Neural cell (in vitro differentiated cells): ENCODE results near the gene GALNT2. TPM values are rescaled to one million over a fixed set of nuclear protein-coding genes. Genes with fewer than 3 reads are reported as not detected.

Source experiments
- H2AFZ ChIP-seq: fragments of 200-600, 300-800 bp; sonication (generic), shearing (Covaris generic); 2 replicates; pipeline ENCODE4 v1.6.0; 2014; ENCODE audit warnings: low read depth, mild to moderate bottlenecking, antibody characterized with exemption, low read length, moderate library complexity
- H3F3A ChIP-seq: fragments of 200-600 bp; shearing (Covaris generic); 2 replicates; pipeline ENCODE4 v1.6.1; 2016; ENCODE audit warnings: mild to moderate bottlenecking, moderate library complexity, mixed read lengths, antibody characterized with exemption, low read length; ENCODE audit not compliant: insufficient read depth, poor library complexity, severe bottlenecking
- H3K27ac ChIP-seq: fragments of 200-600, 300-800 bp; sonication (generic), shearing (Covaris generic); 2 replicates; pipeline ENCODE4 v1.5.1; 2014; ENCODE audit warnings: mild to moderate bottlenecking, low read length, moderate library complexity
- H3K27me3 ChIP-seq: fragments of 300-800, 200-600 bp; sonication (generic), shearing (Covaris generic); 2 replicates; pipeline ENCODE4 v1.6.0; 2014; ENCODE audit warnings: mild to moderate bottlenecking, low read depth, low read length, moderate library complexity; ENCODE audit not compliant: insufficient read depth
- H3K36me3 ChIP-seq: fragments of 300-800, 200-600 bp; sonication (generic), shearing (Covaris generic); 2 replicates; pipeline ENCODE4 v1.5.1; 2014; ENCODE audit warnings: mild to moderate bottlenecking, antibody characterized with exemption, low read length, moderate library complexity; ENCODE audit not compliant: insufficient read depth
- H3K4me2 ChIP-seq: fragments of 300-800, 200-600 bp; sonication (generic), shearing (Covaris generic); 2 replicates; pipeline ENCODE4 v1.6.0; 2014; ENCODE audit warnings: mild to moderate bottlenecking, low read length
- H3K4me3 ChIP-seq: fragments of 300-800, 200-600 bp; sonication (generic), shearing (Covaris generic); 2 replicates; pipeline ENCODE4 v1.5.1; 2014; ENCODE audit warnings: mild to moderate bottlenecking, low read length, moderate library complexity
- H3K79me2 ChIP-seq: fragments of 200-600 bp; shearing (Covaris generic); replicated peaks from 2 replicates; pipeline ENCODE4 v1.6.0; 2014; ENCODE audit warnings: mild to moderate bottlenecking, low read length, moderate library complexity; ENCODE audit not compliant: insufficient read depth
- H3K9ac ChIP-seq: fragments of 300-800, 200-600 bp; sonication (generic), shearing (Covaris generic); 2 replicates; pipeline ENCODE4 v1.6.1; 2016; ENCODE audit warnings: mild to moderate bottlenecking, low read length, mixed read lengths
- H3K9me2 ChIP-seq: fragments of 200-600 bp; shearing (Covaris generic); 2 replicates; pipeline ENCODE4 v1.6.1; 2016; ENCODE audit warnings: mild to moderate bottlenecking, low read length, mixed read lengths; ENCODE audit not compliant: insufficient read depth
- H3K9me3 ChIP-seq: fragments of 200-600, 300-800 bp; sonication (generic), shearing (Covaris generic); 2 replicates; pipeline ENCODE4 v1.6.1; 2016; ENCODE audit warnings: mild to moderate bottlenecking, mixed run types, low read length, moderate library complexity, mixed read lengths
- H4K20me1 ChIP-seq: fragments of 200-600 bp; shearing (Covaris generic); 2 replicates; pipeline ENCODE4 v1.6.1; 2016; ENCODE audit warnings: mild to moderate bottlenecking, mixed run types; ENCODE audit not compliant: insufficient read depth
- EP300 ChIP-seq: fragments of 450-650 bp; conservative IDR thresholded peaks from 2 replicates; pipeline ENCODE4 v1.6.1; 2014; ENCODE audit warnings: antibody characterized with exemption, mild to moderate bottlenecking, moderate library complexity; ENCODE audit not compliant: poor library complexity, severe bottlenecking
- EZH2 ChIP-seq: fragments of 200-600, 300-800 bp; shearing (Covaris generic), sonication (generic); IDR thresholded peaks from 2 replicates; pipeline ENCODE4 v1.6.1; 2014; ENCODE audit warnings: antibody characterized with exemption, low read length, borderline replicate concordance, mild to moderate bottlenecking; ENCODE audit not compliant: insufficient read depth, poor library complexity, severe bottlenecking
- MXI1 ChIP-seq: fragments of 450-650 bp; conservative IDR thresholded peaks from 2 replicates; pipeline ENCODE4 v1.6.1; 2014; ENCODE audit warnings: antibody characterized with exemption, mild to moderate bottlenecking; ENCODE audit not compliant: poor library complexity, severe bottlenecking
- POLR2AphosphoS5 ChIP-seq: IDR thresholded peaks from 2 replicates; pipeline ENCODE4 v1.6.1; 2012
- RAD21 ChIP-seq: fragments of 450-650 bp; conservative IDR thresholded peaks from 2 replicates; pipeline ENCODE4 v1.6.1; 2014; ENCODE audit warnings: antibody characterized with exemption, mild to moderate bottlenecking, moderate library complexity
- SMC3 ChIP-seq: fragments of 450-650 bp; conservative IDR thresholded peaks from 2 replicates; pipeline ENCODE4 v1.6.1; 2014; ENCODE audit warnings: antibody characterized with exemption, mild to moderate bottlenecking, moderate library complexity; ENCODE audit not compliant: poor library complexity
- TAF1 ChIP-seq: IDR thresholded peaks from 2 replicates; pipeline ENCODE4 v1.6.1; 2012; ENCODE audit warnings: low read depth
- polyA plus RNA-seq: library from polyadenylated mRNA; depleted of rRNA; stranded (reverse); fragments of >200 nt; gene quantifications from 2 replicates; pipeline ENCODE4 v1.2.3, GENCODE V29; 2014
- TF ChIP-seq, protein P1 (sequence below): fragments of 450-650 bp; IDR thresholded peaks from 2 replicates; pipeline ENCODE4 v1.5.1; 2014; ENCODE audit warnings: antibody characterized with exemption, mild to moderate bottlenecking, moderate library complexity; ENCODE audit not compliant: poor library complexity, severe bottlenecking
- TF ChIP-seq, protein P2 (sequence below): IDR thresholded peaks from 2 replicates; pipeline ENCODE4 v1.6.1; 2012; ENCODE audit warnings: borderline replicate concordance

GALNT2 gene
- polyA plus RNA-seq, 1 donor from 2014 or later: 38.8 TPM

DNA sequence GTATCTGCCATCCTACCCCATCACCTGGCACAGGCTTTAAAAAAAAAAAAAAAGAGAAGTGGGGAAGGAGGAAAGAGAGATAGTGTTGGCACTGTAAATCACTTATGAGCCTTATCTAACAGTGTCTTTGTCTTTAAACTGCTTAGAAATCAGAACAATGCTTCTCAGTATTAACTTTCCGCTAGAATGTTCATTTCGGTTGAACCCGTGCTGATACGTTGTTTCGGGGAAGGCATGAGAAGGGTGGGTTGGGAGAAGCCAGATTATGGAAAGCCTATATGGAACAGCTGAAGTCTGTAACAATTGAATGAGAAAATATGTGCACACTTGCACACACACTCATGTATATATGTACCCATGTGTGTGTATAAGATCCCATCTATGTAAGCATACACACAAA, 170.8 kb downstream of the GALNT2 start:
- Histone ChIP-seq H3K27ac (peak overlapping the region; percentile 49), H3K9me3 (no peaks in the 10 kb centered on the region), H2AFZ (no peak overlapping the region), H3K4me2 (no peak overlapping the region), H3K79me2 (no peaks in the 10 kb centered on the region), H4K20me1 (no peaks in the 10 kb centered on the region), H3K4me3 (peak overlapping the region; percentile 24), H3K36me3 (no peaks in the 10 kb centered on the region), H3K9ac (no peak overlapping the region), H3K27me3 (no peaks in the 10 kb centered on the region), H3F3A (peaks cover 3% of the 10 kb centered on the region), H3K9me2 (no peaks in the 10 kb centered on the region)
- TF ChIP-seq, protein P1, sequence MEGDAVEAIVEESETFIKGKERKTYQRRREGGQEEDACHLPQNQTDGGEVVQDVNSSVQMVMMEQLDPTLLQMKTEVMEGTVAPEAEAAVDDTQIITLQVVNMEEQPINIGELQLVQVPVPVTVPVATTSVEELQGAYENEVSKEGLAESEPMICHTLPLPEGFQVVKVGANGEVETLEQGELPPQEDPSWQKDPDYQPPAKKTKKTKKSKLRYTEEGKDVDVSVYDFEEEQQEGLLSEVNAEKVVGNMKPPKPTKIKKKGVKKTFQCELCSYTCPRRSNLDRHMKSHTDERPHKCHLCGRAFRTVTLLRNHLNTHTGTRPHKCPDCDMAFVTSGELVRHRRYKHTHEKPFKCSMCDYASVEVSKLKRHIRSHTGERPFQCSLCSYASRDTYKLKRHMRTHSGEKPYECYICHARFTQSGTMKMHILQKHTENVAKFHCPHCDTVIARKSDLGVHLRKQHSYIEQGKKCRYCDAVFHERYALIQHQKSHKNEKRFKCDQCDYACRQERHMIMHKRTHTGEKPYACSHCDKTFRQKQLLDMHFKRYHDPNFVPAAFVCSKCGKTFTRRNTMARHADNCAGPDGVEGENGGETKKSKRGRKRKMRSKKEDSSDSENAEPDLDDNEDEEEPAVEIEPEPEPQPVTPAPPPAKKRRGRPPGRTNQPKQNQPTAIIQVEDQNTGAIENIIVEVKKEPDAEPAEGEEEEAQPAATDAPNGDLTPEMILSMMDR: no peak
- no peak for TF ChIP-seq TAF1
- no peak for TF ChIP-seq POLR2AphosphoS5
- no peak for TF ChIP-seq EZH2
- TF ChIP-seq RAD21: no peak
- TF ChIP-seq EP300: no peak
- no peak for TF ChIP-seq MXI1
- no peak for TF ChIP-seq SMC3
- TF ChIP-seq, protein P2, sequence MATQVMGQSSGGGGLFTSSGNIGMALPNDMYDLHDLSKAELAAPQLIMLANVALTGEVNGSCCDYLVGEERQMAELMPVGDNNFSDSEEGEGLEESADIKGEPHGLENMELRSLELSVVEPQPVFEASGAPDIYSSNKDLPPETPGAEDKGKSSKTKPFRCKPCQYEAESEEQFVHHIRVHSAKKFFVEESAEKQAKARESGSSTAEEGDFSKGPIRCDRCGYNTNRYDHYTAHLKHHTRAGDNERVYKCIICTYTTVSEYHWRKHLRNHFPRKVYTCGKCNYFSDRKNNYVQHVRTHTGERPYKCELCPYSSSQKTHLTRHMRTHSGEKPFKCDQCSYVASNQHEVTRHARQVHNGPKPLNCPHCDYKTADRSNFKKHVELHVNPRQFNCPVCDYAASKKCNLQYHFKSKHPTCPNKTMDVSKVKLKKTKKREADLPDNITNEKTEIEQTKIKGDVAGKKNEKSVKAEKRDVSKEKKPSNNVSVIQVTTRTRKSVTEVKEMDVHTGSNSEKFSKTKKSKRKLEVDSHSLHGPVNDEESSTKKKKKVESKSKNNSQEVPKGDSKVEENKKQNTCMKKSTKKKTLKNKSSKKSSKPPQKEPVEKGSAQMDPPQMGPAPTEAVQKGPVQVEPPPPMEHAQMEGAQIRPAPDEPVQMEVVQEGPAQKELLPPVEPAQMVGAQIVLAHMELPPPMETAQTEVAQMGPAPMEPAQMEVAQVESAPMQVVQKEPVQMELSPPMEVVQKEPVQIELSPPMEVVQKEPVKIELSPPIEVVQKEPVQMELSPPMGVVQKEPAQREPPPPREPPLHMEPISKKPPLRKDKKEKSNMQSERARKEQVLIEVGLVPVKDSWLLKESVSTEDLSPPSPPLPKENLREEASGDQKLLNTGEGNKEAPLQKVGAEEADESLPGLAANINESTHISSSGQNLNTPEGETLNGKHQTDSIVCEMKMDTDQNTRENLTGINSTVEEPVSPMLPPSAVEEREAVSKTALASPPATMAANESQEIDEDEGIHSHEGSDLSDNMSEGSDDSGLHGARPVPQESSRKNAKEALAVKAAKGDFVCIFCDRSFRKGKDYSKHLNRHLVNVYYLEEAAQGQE: no peak

DNA sequence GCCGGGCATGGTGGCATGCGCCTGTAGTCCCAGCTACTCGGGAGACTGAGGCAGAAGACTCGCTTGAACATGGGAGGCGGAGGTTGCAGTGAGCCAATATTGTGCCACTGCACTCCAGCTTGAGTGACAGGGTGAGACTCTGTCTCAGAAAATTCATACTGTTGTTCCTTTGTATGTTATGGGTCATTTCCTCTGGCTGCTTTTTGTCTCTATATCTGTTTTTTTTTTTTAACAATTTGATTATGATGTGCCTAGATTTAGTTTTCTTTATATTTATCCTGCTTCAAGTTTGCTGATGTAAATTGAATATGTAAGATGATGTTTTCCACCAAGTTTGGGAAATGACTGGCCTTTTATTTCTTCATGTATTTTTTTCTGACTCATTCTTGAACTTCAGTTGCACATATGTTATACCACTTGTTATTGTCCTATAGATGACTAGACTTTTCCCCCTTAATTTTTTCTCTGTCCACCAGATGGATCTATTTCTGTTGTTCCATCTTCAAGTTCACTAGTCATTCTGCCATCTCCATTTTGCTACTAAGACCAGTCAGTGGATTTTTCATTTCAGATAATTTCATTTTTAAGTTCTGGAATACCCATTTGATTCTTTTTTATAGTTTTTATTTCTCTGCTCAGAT, 173.5 kb downstream of the GALNT2 start:
- H3K9ac ChIP-seq: no peak overlapping the region
- H3F3A ChIP-seq: peaks cover 3% of the 10 kb centered on the region
- H4K20me1 ChIP-seq: no peaks in the 10 kb centered on the region
- no peaks in the 10 kb centered on the region for H3K27me3 ChIP-seq
- no peak overlapping the region for H2AFZ ChIP-seq
- no peak overlapping the region for H3K4me2 ChIP-seq
- H3K9me2 ChIP-seq: no peaks in the 10 kb centered on the region
- no peaks in the 10 kb centered on the region for H3K36me3 ChIP-seq
- H3K9me3 ChIP-seq: no peaks in the 10 kb centered on the region
- no peak for TF ChIP-seq MXI1
- TF ChIP-seq RAD21: no peak
- TF ChIP-seq POLR2AphosphoS5: no peak
- no peak for TF ChIP-seq TAF1
- TF ChIP-seq, protein P2: no peak
- no peak for TF ChIP-seq EP300
- no peak for TF ChIP-seq SMC3
- TF ChIP-seq, protein P1: no peak
- no peak for TF ChIP-seq EZH2
- no peak overlapping the region for H3K4me3 ChIP-seq
- no peak overlapping the region for H3K27ac ChIP-seq
- H3K79me2 ChIP-seq: no peaks in the 10 kb centered on the region
